ENCODE measurements around the gene KRTAP12-2.
"Not testable (repeated sequence)": the region's sequence is repeated elsewhere in the genome, so short reads cannot be mapped to it uniquely, and the experiment has no call there.

The KRTAP12-2 gene

GRCh38 chr21:44695641-44696040 lies 28.9 kb upstream of the KRTAP12-2 start:
- Histone ChIP-seq H3K4me1 (ENCODE audit: control extremely low read depth in 1 of 4, control insufficient read depth in 4 of 4, insufficient read depth in 4 of 4, low read length in 3 of 4) (no peaks in the 10 kb centered on the region), H3K9me3 (ENCODE audit: control extremely low read depth in 1 of 5, control insufficient read depth in 4 of 5, insufficient read depth in 2 of 5, low read depth in 1 of 5, low read length in 4 of 5) (peaks cover 0 to 18% (median 8%) of the 10 kb centered on the region in 5 experiments), H3K27me3 (replicated peaks in 2 of 5; ENCODE audit: control insufficient read depth in 4 of 5, insufficient read depth in 5 of 5, low read length in 4 of 5) (peaks cover 4 to 68% (median 19%) of the 10 kb centered on the region in 5 experiments), H3K27ac (ENCODE audit: insufficient read depth in 1 of 2, low read depth in 1 of 2, low read length in 2 of 2, poor library complexity in 1 of 2, severe bottlenecking in 2 of 2) (no peak overlapping the region), H3K36me3 (ENCODE audit: control insufficient read depth in 4 of 4, insufficient read depth in 4 of 4, low read length in 3 of 4) (no peaks in the 10 kb centered on the region), H3K4me3 (ENCODE audit: control insufficient read depth in 1 of 7, extremely low read depth in 1 of 7, insufficient read depth in 4 of 7, low read depth in 2 of 7, low read length in 6 of 7) (no peak overlapping the region)
- POLR2A ChIA-PET = no interaction called here
- 95% methylated on average over 7 of the region's 8 CpGs for WGBS (ENCODE audit: insufficient coverage)
- no peak for DNase-seq
- CTCF ChIA-PET = no interaction called here

GRCh38 chr21:44695184-44695583 lies 28.5 kb upstream of the KRTAP12-2 start:
- Histone ChIP-seq H3K4me3 (ENCODE audit: control insufficient read depth in 1 of 7, extremely low read depth in 1 of 7, insufficient read depth in 4 of 7, low read depth in 2 of 7, low read length in 6 of 7) (no peak overlapping the region), H3K27ac (ENCODE audit: insufficient read depth in 1 of 2, low read depth in 1 of 2, low read length in 2 of 2, poor library complexity in 1 of 2, severe bottlenecking in 2 of 2) (no peak overlapping the region), H3K27me3 (replicated peaks in 2 of 5; ENCODE audit: control insufficient read depth in 4 of 5, insufficient read depth in 5 of 5, low read length in 4 of 5) (peaks cover 5 to 68% (median 16%) of the 10 kb centered on the region in 5 experiments), H3K9me3 (ENCODE audit: control extremely low read depth in 1 of 5, control insufficient read depth in 4 of 5, insufficient read depth in 2 of 5, low read depth in 1 of 5, low read length in 4 of 5) (peaks cover 0 to 18% (median 8%) of the 10 kb centered on the region in 5 experiments), H3K4me1 (ENCODE audit: control extremely low read depth in 1 of 4, control insufficient read depth in 4 of 4, insufficient read depth in 4 of 4, low read length in 3 of 4) (no peaks in the 10 kb centered on the region), H3K36me3 (ENCODE audit: control insufficient read depth in 4 of 4, insufficient read depth in 4 of 4, low read length in 3 of 4) (no peaks in the 10 kb centered on the region)
- POLR2A ChIA-PET = no interaction called here
- CTCF ChIA-PET = no interaction called here
- DNase-seq = no peak
- WGBS (ENCODE audit: insufficient coverage) = 86% methylated on average over 6 of the region's 8 CpGs

- H3K4me3 ChIP-seq (ENCODE audit: control insufficient read depth in 1 of 7, extremely low read depth in 1 of 7, insufficient read depth in 4 of 7, low read depth in 2 of 7, low read length in 6 of 7) = no peak overlapping the region
- no peaks in the 10 kb centered on the region for H3K4me1 ChIP-seq (ENCODE audit: control extremely low read depth in 1 of 4, control insufficient read depth in 4 of 4, insufficient read depth in 4 of 4, low read length in 3 of 4)
- H3K9me3 ChIP-seq (ENCODE audit: control extremely low read depth in 1 of 5, control insufficient read depth in 4 of 5, insufficient read depth in 2 of 5, low read depth in 1 of 5, low read length in 4 of 5) = peaks cover 0 to 18% (median 8%) of the 10 kb centered on the region in 5 experiments
- ChIA-PET POLR2A (no interaction called here), CTCF (no interaction called here)
- DNase-seq = no peak
- H3K36me3 ChIP-seq (ENCODE audit: control insufficient read depth in 4 of 4, insufficient read depth in 4 of 4, low read length in 3 of 4) = no peaks in the 10 kb centered on the region
- WGBS (ENCODE audit: insufficient coverage) = 67% methylated on average over 11 of the region's 11 CpGs
- no peak overlapping the region for H3K27ac ChIP-seq (ENCODE audit: insufficient read depth in 1 of 2, low read depth in 1 of 2, low read length in 2 of 2, poor library complexity in 1 of 2, severe bottlenecking in 2 of 2)
- peaks cover 4 to 66% (median 15%) of the 10 kb centered on the region in 5 experiments for H3K27me3 ChIP-seq (replicated peaks in 2 of 5; ENCODE audit: control insufficient read depth in 4 of 5, insufficient read depth in 5 of 5, low read length in 4 of 5)
Measured at GRCh38 chr21:44694776-44695175, 28.0 kb upstream of the KRTAP12-2 start.

DNA sequence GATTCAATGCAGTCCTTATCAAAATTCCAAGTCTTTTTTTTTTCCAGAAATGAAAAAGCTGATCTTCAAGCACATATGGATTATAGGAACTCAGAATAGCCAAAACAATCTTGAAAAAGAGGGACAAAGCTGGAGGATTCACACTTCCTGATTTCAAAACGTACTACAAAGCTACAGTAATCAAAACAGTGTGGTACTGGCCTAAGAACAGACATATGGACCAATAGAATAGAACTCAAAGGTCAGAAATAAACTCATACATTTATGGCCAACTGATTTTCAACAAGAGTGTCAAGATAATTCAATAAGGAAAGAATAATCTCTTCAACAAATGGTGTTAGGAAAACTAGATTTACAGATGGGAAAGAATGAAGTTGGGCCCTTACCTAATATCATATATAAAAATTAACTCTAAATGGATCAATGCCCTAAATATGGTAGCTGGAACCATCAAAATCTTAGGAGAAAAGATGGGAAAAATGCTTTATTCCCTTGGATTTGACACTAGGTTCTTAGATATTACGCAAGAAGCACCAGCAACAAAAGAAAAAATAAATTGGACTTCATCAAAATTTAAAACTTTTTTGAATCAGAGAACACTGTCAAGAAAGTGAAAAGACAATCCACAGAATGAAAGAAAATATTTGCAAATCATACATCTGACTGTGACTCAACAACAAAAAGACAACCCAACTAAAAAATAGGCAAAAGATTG lies 26.2 kb upstream of the KRTAP12-2 start:
- Histone ChIP-seq H3K4me3 (ENCODE audit: control insufficient read depth in 1 of 7, extremely low read depth in 1 of 7, insufficient read depth in 4 of 7, low read depth in 2 of 7, low read length in 6 of 7) (no peak overlapping the region), H3K36me3 (ENCODE audit: control insufficient read depth in 4 of 4, insufficient read depth in 4 of 4, low read length in 3 of 4) (no peaks in the 10 kb centered on the region), H3K9me3 (ENCODE audit: control extremely low read depth in 1 of 5, control insufficient read depth in 4 of 5, insufficient read depth in 2 of 5, low read depth in 1 of 5, low read length in 4 of 5) (peaks cover 0 to 18% (median 8%) of the 10 kb centered on the region in 5 experiments), H3K4me1 (ENCODE audit: control extremely low read depth in 1 of 4, control insufficient read depth in 4 of 4, insufficient read depth in 4 of 4, low read length in 3 of 4) (no peaks in the 10 kb centered on the region), H3K27ac (ENCODE audit: insufficient read depth in 1 of 2, low read depth in 1 of 2, low read length in 2 of 2, poor library complexity in 1 of 2, severe bottlenecking in 2 of 2) (no peak overlapping the region), H3K27me3 (replicated peaks in 2 of 5; ENCODE audit: control insufficient read depth in 4 of 5, insufficient read depth in 5 of 5, low read length in 4 of 5) (peaks cover 2 to 49% (median 8%) of the 10 kb centered on the region in 5 experiments)
- no CpG with 5 or more reads among the region's 2 CpGs for WGBS (ENCODE audit: insufficient coverage)
- DNase-seq = no peak
- ChIA-PET CTCF (no interaction called here), POLR2A (no interaction called here)

GRCh38 chr21:44691686-44692085 lies 25.0 kb upstream of the KRTAP12-2 start:
- DNase-seq = no peak
- H3K27me3 ChIP-seq (replicated peaks in 2 of 5; ENCODE audit: control insufficient read depth in 4 of 5, insufficient read depth in 5 of 5, low read length in 4 of 5) = peaks cover 4 to 38% (median 8%) of the 10 kb centered on the region in 5 experiments
- no peaks in the 10 kb centered on the region for H3K36me3 ChIP-seq (ENCODE audit: control insufficient read depth in 4 of 4, insufficient read depth in 4 of 4, low read length in 3 of 4)
- peaks cover 0 to 6% (median 3%) of the 10 kb centered on the region in 4 experiments for H3K4me1 ChIP-seq (ENCODE audit: control extremely low read depth in 1 of 4, control insufficient read depth in 4 of 4, insufficient read depth in 4 of 4, low read length in 3 of 4)
- 100% methylated on average over 1 of the region's 2 CpGs for WGBS (ENCODE audit: insufficient coverage)
- H3K27ac ChIP-seq (ENCODE audit: insufficient read depth in 1 of 2, low read depth in 1 of 2, low read length in 2 of 2, poor library complexity in 1 of 2, severe bottlenecking in 2 of 2) = no peak overlapping the region
- ChIA-PET POLR2A (interaction anchor here (0.7 kb wide), 1 partner anchor 19 kb away, joined by 4 read pairs; no protein-coding TSS in a partner anchor), CTCF (no interaction called here)
- peaks cover 0 to 18% (median 8%) of the 10 kb centered on the region in 5 experiments for H3K9me3 ChIP-seq (ENCODE audit: control extremely low read depth in 1 of 5, control insufficient read depth in 4 of 5, insufficient read depth in 2 of 5, low read depth in 1 of 5, low read length in 4 of 5)
- no peak overlapping the region for H3K4me3 ChIP-seq (ENCODE audit: control insufficient read depth in 1 of 7, extremely low read depth in 1 of 7, insufficient read depth in 4 of 7, low read depth in 2 of 7, low read length in 6 of 7)

- Histone ChIP-seq H3K9me3 (ENCODE audit: control extremely low read depth in 1 of 5, control insufficient read depth in 4 of 5, insufficient read depth in 2 of 5, low read depth in 1 of 5, low read length in 4 of 5) (peaks cover 0 to 18% (median 8%) of the 10 kb centered on the region in 5 experiments), H3K4me1 (ENCODE audit: control extremely low read depth in 1 of 4, control insufficient read depth in 4 of 4, insufficient read depth in 4 of 4, low read length in 3 of 4) (peaks cover 0 to 16% (median 10%) of the 10 kb centered on the region in 4 experiments), H3K27me3 (replicated peaks in 2 of 5; ENCODE audit: control insufficient read depth in 4 of 5, insufficient read depth in 5 of 5, low read length in 4 of 5) (peaks cover 4 to 19% (median 5%) of the 10 kb centered on the region in 5 experiments)
- H3K36me3 ChIP-seq (ENCODE audit: control insufficient read depth in 4 of 4, insufficient read depth in 4 of 4, low read length in 3 of 4); H3K4me3 ChIP-seq (ENCODE audit: control insufficient read depth in 1 of 7, extremely low read depth in 1 of 7, insufficient read depth in 4 of 7, low read depth in 2 of 7, low read length in 6 of 7); H3K27ac ChIP-seq (ENCODE audit: insufficient read depth in 1 of 2, low read depth in 1 of 2, low read length in 2 of 2, poor library complexity in 1 of 2, severe bottlenecking in 2 of 2); CTCF ChIA-PET; DNase-seq; POLR2A ChIA-PET: not testable (repeated sequence)
- WGBS (ENCODE audit: insufficient coverage) = 100% methylated on average over 2 of the region's 3 CpGs
Measured at GRCh38 chr21:44689740-44690139, 23.0 kb upstream of the KRTAP12-2 start.

- no peak for DNase-seq
- Histone ChIP-seq H3K9me3 (ENCODE audit: control extremely low read depth in 1 of 5, control insufficient read depth in 4 of 5, insufficient read depth in 2 of 5, low read depth in 1 of 5, low read length in 4 of 5) (peaks cover 0 to 6% (median under 1%) of the 10 kb centered on the region in 5 experiments), H3K4me1 (ENCODE audit: control extremely low read depth in 1 of 4, control insufficient read depth in 4 of 4, insufficient read depth in 4 of 4, low read length in 3 of 4) (peaks cover 0 to 16% (median 10%) of the 10 kb centered on the region in 4 experiments), H3K27ac (ENCODE audit: insufficient read depth in 1 of 2, low read depth in 1 of 2, low read length in 2 of 2, poor library complexity in 1 of 2, severe bottlenecking in 2 of 2) (no peak overlapping the region), H3K4me3 (ENCODE audit: control insufficient read depth in 1 of 7, extremely low read depth in 1 of 7, insufficient read depth in 4 of 7, low read depth in 2 of 7, low read length in 6 of 7) (no peak overlapping the region), H3K27me3 (replicated peaks in 2 of 5; ENCODE audit: control insufficient read depth in 4 of 5, insufficient read depth in 5 of 5, low read length in 4 of 5) (peaks cover 0 to 12% (median 4%) of the 10 kb centered on the region in 5 experiments), H3K36me3 (ENCODE audit: control insufficient read depth in 4 of 4, insufficient read depth in 4 of 4, low read length in 3 of 4) (no peaks in the 10 kb centered on the region)
- 91% methylated on average over 8 of the region's 11 CpGs for WGBS (ENCODE audit: insufficient coverage)
- ChIA-PET CTCF (no interaction called here), POLR2A (no interaction called here)
Measured at GRCh38 chr21:44687671-44688070, 20.9 kb upstream of the KRTAP12-2 start.
